IPS-11a (cell line): Measurements from ENCODE around the gene HHAT.

Source experiments
- H3K4me3 ChIP-seq: one replicate; pipeline ENCODE4 v1.5.1; 2013; ENCODE audit warnings: low read depth, low read length, control low read depth

Gene HHAT

GRCh38 chr1:210477328-210477924 lies 148.7 kb downstream of the HHAT start:
- H3K4me3 ChIP-seq, result no peak overlapping the region

DNA sequence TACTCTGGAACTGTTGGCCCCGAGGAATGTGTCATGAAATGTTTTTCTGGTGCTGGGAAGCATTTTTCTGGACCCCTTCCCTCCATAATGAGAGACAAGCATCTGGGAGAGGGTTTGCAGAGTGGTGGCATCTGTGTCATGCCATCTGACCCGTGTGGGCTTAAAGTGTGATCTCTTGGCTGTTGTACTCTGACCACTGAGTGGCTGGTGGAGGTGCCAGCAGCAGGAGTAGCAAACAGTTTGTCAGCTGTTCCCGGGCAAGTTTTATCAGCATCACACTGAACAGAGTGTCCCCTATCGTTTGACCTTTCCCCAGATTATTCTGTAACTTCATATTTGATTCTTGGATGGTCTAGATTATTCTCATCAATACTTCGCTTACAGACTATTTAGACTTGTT lies 150.1 kb downstream of the HHAT start:
- H3K4me3 ChIP-seq, result no peak overlapping the region

GRCh38 chr1:210482491-210482890 lies 153.8 kb downstream of the HHAT start:
- no peak overlapping the region for H3K4me3 ChIP-seq

DNA sequence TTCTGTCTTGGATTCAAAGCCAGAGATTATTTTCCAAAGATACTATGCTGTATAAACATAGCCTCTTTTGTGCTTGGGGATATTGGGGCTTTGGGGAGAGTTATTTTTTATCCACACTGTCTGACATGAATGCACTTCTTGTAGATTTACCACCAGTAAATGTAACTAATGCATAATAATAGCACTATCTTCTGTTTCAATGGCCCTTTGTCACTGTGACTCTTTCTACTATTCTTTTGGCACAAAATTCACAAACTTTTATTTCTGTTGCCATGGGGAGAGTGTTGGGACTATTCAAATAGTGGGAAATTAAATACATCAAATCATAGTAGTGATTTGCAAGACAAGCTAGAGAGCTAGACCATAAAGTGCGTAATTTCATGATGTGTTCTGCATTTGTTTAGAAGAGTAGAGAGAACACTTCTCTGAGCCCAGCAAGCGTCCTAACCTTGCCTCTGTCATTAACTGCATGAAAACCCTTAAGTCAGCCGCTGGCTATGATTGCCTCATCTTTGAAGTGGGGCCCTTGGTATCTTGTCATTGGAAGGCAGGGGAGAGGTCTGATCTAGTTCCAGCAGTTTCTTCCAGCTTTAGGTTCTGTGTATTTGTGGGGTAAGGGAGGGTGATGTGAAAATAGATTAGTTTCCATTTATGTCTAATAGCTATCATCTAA lies 154.4 kb downstream of the HHAT start:
- no peak overlapping the region for H3K4me3 ChIP-seq

- H3K4me3 ChIP-seq, result no peak overlapping the region
These were observed 155.1 kb downstream of the HHAT start for GRCh38 chr1:210483821-210484220.

DNA sequence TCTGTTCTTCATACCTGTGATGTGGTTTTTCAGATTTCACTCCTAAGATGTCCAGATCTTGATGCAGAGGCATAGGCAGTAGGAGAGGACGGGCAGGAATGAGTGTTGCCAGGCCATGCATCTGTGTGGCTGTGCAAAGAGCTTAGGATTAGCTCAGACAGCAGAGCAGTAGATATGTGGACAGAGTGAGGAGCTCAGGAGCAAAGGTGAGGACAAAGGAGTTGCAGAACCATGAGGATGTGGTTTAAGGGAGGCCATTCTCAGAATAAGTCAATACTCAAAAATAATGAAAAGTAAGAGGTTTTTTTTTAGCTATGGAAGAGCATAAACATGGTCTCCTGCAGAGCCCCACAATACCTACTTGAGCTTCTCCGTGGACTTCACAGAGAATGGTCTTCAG lies 158.3 kb downstream of the HHAT start:
- H3K4me3 ChIP-seq, result no peak overlapping the region

DNA sequence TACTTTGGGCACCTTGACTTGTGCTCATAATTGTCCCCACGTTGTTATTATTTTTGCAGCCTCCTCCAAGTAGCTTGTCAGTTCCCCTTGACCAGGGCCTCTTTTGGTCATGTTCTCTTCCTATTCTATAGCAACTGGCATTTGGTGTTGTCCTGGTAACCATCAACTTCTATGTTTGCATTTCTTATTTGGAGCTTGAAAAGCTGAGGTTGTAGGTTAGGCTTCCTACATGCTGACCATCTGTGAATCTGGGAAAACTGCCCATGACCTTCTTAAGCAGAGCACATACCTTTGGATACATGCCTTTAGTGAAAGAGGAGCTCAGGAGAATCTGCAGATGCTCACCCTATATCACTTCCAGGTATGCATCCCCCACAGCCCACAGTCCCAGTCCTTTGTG lies 160.8 kb downstream of the HHAT start:
- H3K4me3 ChIP-seq, result no peak overlapping the region

GRCh38 chr1:210490781-210491180 lies 162.1 kb downstream of the HHAT start:
- no peak overlapping the region for H3K4me3 ChIP-seq

DNA sequence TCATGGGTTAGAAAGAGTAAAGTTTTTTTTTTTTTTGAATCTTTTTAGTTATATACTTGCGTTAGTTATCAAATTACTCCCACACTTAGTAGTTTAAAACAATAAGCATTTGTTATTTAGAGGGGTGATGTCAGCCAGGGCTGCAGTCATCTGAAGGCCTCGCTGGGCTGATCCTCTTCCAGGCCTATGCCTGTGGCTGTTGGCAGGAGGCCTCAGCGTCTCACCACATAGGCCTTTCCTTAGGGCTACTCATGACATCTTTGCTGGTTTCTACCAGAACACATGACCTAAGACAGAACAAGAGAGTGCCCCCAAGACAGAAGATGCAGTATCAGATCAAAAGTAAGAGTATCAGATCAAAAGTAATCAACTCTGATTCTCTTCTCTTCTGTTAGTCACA lies 167.4 kb downstream of the HHAT start:
- H3K4me3 ChIP-seq, result no peak overlapping the region

- H3K4me3 ChIP-seq, result no peak overlapping the region
These were observed 171.3 kb downstream of the HHAT start for GRCh38 chr1:210499956-210500355.

DNA sequence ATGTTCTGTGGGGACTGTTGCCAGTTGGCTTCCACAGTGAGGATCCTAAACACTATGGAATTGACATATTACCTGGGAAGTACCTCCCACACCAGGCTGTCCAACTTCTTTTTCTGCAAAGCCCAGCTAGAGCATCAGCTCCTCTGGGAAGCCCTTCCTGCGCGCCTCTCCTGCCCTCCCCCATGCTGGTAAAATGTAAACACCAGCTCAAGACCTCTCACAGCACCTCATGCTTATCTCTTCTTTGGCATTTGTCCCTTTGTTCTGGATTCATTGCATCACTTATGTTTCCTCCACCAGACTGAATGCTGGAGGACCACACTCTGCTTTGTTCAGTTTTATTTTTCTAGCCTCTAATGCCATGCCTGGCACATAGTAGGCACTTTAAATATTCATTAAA lies 172.1 kb downstream of the HHAT start:
- no peak overlapping the region for H3K4me3 ChIP-seq

DNA sequence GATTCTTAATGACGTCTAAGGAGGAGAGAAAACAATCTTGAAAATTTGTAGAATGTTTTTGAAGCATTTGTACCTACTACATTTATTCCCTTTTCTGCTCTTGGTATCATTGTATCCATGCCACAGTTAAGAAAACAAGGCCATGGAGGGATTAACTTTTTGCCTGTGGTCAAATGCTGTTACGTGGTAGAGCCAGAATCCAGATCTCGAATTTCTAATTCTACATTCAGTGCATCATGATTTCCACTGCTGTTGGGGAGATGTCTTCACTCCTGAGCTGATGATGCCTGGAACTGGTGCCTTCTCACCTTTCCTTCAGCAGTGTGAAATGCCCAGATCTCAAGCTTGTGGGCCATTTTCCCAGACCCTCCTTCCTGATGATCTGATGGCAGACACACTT lies 175.6 kb downstream of the HHAT start:
- H3K4me3 ChIP-seq, result no peak overlapping the region

GRCh38 chr1:210505601-210506496 lies 177.1 kb downstream of the HHAT start:
- no peak overlapping the region for H3K4me3 ChIP-seq

GRCh38 chr1:210506689-210507088 lies 178.0 kb downstream of the HHAT start:
- H3K4me3 ChIP-seq, result no peak overlapping the region

GRCh38 chr1:210516092-210516656 lies 187.5 kb downstream of the HHAT start:
- H3K4me3 ChIP-seq, result no peak overlapping the region

- H3K4me3 ChIP-seq, result no peak overlapping the region
These were observed 188.2 kb downstream of the HHAT start for GRCh38 chr1:210516697-210517459.

DNA sequence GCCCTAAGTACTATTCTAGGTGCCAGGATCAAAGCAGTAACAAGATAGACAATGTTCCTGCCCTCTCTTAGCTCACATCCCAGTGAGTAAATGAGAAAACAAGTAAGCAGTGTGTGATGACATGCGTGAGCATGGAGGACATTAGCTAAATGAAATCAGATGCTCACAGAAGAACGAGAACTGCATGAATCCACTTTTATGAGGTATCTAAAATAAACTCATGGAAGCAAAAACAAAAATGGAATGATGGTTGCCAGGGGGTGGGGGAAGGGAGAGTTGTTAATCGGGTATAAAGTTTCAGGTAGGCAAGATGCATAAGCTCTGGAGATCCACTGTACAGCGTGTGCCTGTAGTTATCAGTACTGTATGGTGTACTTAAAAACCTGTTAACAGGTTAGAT lies 195.1 kb downstream of the HHAT start:
- H3K4me3 ChIP-seq, result no peak overlapping the region

- no peak overlapping the region for H3K4me3 ChIP-seq
These were observed 197.2 kb downstream of the HHAT start for GRCh38 chr1:210525716-210526454.

DNA sequence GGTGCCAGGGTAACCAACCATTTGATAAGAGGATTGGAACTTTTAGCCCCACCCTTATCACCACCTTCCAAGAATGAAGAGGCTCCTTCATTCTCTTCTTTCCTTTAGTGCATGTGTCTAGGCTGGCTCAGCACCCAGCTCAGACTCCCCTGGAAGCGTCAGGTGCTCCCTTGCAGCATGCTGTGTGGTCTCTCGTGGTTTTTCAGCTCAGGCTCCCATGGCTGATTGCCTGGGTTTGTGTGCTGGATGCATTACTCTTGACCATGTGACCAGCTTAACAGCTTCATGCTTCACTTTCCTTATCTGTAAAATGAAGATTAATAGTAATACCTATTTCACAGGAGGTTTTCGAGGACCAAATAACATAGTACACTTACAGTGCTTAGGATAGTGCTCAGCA lies 198.4 kb downstream of the HHAT start:
- no peak overlapping the region for H3K4me3 ChIP-seq
